NCI-H345 treated with DMSO at 0.1 percent for 48 hours (cell line): ENCODE measurements around the gene FNDC11.
"Not testable (repeated sequence)": the region's sequence is repeated elsewhere in the genome, so short reads cannot be mapped to it uniquely, and the experiment has no call there.

Source experiments
- DNase-seq: peaks from one replicate; lab custom pipeline; 2025; ENCODE audit not compliant: unreplicated experiment; lab: John Stamatoyannopoulos, UW

The FNDC11 gene, protein sequence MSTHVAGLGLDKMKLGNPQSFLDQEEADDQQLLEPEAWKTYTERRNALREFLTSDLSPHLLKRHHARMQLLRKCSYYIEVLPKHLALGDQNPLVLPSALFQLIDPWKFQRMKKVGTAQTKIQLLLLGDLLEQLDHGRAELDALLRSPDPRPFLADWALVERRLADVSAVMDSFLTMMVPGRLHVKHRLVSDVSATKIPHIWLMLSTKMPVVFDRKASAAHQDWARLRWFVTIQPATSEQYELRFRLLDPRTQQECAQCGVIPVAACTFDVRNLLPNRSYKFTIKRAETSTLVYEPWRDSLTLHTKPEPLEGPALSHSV

DNA sequence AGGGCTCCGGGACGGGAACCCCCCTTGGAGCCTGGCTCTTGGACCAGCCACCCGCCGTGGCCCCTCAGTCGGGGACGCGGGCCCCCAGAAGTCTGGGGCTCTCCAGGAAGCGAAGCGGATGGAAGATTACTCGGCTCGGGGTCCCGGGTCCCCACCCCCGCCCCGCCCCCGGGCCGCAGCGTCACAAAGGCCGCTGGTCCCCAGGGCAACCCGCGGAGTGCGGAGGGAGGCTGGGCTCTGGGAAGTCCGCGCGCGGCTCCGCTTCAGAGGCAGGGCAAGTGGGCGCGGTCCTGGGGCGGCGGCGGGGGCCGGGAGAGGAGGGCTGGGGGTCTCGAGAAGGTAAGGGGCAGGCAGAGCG is at the start of gene FNDC11:
TSS of gene FNDC11 (plus strand) at position 227 of the 358 bp plus-strand sequence. CDS start 1,505 bp downstream, outside the sequence.
- DNase-seq = no peak

DNA sequence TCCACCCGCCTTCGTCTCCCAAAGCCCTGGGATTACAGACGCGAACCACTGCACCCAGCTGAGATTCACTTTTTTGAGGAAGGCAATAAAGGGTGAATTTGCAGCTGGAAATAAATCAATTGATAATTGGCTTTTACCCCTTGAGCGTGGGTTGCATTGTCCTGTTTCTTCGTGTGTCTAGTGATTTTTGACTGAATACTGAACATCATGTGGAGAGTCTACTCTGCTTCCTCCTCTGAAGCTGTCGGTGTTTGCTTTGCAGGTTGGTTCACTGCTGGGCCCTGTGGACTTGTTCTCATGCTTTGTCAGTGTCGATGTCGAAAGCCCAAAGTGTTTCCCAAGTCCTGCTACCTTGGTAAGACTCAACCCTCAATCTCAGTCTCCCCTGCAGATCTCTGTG is 49.3 kb upstream of the FNDC11 start:
- no peak for DNase-seq

DNA sequence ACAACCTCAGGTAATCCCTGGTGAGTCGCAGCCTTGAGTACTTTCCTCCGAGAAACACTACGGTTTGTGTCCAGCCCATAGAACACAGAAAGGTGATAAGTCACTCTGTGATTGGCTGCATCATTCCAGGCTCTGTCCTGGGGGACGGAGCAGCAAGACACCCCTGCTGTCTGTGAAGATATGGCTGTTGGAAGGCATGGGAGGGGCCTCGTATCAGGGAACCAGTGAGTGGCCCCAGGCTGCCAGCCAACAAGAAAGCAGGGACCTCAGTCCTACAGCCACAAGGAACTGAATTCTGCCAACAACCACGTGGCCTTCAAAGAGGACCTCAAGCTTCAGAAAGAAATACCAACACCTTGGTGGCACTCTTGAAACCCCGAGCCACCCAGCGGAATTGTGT is 48.7 kb upstream of the FNDC11 start:
- DNase-seq = no peak

DNA sequence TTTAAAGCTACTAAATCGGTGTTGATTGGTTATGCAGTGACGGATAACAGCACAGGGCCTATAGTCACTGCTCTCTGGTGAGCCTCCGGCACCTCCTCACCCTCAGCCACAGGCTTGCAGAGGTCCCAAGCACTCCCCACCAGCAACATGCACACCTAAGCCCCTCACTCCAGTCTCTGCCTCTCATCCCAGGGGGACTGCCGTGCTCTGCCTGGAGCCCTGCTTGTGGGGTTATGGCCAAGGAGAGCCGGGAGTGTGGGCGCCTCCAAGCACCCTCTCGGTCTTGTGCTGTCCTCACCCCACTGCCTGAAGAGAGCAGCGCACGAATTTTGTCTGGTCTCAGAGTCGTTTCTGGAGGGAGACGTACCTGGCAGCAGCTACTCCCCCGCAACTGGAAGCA is 48.2 kb upstream of the FNDC11 start:
- DNase-seq = no peak

DNA sequence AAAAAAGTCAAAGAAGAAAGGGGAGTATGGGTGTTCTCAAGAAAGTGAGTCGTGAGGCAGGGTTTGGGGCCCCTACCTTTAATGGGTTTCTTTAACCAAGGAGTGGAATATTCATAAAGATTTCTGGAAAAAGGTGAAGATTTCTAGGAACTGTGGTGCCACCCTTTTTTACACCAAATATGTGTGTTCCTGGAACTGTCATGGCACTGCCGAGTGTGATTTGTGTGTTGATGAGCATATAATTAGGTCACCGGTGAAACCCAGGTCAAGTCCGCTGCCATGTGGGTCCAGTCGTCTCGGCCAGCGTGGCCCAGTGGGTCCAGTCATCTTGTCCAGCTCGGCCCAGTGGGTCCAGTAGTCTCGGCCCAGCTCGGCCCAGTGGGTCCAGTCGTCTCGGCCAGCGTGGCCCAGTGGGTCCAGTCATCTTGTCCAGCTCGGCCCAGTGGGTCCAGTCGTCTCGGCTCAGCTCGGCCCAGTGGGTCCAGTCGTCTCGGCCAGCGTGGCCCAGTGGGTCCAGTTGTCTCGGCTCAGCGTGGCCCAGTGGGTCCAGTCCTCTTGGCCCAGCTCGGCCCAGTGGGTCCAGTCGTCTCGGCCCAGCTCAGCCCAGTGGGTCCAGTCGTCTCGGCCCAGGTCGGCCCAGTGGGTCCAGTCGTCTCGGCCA is 46.7 kb upstream of the FNDC11 start:
- no peak for DNase-seq

DNA sequence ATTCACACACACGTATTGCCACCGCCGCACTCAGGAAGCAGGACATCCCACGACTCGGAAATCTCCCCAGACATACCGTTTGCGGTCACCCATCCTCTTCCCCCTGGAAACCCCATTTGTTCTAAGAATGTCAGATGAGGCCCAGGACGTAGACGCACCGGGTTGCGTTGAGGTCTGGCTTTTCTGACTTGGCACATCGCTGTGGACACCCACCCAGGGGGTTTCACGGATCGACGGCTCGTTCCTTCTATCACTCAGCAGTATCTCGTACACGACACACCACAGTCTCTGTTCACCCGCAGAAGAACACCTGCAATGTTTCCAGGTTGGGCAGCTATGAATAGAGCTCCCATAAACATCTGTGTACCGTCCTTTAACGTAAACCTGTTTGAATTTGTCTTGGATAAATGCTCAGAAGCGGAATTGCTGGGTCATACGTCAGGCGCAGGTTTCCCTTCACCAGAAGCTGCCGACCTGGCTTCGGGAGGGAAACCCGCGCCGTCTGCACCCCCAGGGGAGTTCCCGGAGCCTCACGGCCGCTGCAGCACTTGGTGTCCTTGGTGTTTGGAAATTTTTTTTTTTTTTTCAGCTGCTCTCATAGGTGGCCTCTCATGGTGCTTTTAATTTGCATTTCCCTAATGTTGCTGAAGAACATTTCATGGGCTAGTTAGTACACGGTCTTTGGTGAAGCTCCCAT is 45.7 kb upstream of the FNDC11 start:
- peak; percentile 26 for DNase-seq

DNA sequence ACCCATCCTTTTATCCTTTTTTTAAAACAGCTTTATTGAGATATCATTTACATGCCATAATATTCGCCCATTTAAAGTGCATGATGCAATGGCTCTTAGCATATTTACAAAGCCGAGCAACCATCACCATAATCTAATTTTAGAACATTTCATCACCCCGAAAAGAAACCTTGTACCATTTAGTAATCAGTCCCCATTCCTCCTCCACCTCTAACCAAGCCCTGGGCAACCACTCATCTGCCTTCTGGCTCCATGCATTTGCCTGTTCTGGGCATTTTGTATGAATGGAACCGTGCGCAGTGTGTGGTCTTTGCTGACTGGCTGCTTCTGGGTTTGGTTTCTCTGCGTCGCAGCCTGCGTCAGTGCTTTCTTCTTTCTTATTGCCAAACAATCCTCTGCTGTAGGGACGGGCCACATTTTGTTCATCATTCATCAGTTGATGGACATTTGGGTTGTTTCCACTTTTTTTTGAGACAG is 44.8 kb upstream of the FNDC11 start:
- no peak for DNase-seq

DNA sequence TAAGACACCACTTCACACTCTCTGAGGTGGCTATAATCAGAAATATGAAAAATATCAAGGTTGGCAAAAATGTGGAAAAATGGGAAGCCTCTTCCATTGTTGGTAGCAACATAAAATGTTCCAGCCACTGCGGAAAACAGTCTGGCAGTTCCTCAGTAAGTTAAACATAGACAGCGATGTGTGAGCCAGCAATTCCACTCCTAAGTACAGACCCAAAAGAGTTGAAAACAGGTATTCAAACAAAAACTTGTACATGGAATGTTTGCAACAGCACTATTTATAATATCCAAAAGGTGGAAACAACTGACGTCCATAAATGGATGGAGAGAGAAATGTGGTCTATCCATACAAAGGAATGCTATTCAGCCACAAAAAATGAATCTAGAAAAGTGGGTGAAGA is 40.8 kb upstream of the FNDC11 start:
- no peak for DNase-seq

DNA sequence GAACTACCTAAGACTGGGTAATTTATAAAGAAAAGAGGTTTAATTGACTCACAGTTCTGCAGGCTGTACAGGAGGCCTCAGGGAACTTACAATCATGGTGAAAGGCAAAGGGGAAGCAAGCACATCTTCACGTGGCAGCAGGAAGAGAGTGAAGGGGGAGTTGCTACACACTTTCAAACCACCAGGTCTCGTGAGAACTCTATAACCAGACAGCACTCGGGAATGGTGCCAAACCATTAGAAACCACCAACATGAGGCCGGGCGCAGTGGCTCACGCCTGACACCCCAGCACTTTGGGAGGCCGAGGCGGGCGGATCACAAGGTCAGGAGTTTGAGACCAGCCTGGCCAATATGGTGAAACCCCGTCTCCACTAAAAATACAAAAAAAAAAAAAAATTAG is 39.4 kb upstream of the FNDC11 start:
- not testable (repeated sequence) for DNase-seq

DNA sequence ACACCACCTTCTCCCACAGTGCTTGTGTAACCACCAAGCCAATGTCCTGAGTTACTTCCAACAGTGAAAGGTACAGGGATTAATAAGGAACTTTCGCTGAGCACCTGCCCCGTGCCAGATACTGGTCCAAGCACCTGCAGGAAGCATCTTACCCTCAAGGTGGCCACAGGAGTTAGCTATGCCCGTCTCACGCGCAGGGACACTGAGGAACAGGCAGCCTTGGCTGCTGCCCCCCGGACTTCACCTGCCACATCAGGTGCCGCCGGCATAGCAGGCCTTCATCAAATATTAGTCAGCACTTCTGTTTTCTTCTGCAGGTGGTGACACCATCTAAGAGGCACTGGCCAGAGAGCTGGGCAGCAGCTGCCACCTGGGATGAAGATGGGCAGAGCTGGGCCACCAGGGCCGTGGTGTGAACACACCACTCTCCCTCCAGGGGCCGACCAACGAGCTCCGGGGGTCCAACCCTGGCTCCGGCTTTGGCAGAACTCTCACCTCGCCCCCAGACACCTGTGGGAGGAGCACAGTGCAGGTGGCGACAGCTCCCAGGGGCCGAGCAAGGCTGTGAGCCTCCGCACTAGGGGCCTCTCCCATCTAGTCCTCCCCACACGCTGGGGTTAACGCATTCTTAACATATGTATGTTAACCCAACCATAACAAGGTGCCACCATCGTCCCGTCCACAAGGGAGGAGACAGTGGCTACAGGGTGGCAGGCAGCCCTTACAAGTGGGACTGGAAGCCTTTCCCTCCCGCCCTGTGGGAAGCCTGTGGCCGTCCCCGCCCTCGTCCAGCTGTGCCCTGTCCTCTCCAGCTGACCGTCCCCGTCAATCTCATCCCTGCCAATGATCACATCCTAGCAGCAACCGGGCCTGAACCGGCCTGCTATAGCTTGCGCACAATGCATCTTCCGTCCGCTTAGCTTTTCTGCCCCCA is 36.3 kb upstream of the FNDC11 start:
- DNase-seq = no peak

DNA sequence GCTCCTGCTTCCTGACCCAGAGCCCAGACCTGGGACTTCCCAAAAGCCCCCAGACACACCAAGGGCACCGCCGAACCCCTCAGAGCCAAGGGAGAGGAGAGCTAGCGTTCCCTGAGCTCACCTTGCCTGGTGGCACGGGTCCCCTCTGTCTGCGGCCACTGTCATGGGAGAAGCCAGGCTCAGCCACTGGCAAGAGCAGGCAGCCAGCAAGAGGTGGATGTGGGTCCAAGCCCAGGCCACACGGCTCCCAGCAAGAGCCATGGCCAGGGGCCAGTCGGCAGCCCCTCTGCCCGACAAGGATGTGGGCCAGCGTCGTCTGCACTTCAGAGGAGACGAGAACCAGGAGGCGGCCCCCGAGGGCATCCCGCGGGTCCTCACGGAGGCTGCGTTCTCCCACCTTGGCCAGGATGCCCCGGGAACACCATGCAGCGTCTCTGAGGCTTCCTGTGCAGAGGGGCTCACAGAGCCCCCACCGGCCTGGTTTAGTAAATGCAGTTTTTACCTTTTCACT is 35.6 kb upstream of the FNDC11 start:
- DNase-seq = no peak

DNA sequence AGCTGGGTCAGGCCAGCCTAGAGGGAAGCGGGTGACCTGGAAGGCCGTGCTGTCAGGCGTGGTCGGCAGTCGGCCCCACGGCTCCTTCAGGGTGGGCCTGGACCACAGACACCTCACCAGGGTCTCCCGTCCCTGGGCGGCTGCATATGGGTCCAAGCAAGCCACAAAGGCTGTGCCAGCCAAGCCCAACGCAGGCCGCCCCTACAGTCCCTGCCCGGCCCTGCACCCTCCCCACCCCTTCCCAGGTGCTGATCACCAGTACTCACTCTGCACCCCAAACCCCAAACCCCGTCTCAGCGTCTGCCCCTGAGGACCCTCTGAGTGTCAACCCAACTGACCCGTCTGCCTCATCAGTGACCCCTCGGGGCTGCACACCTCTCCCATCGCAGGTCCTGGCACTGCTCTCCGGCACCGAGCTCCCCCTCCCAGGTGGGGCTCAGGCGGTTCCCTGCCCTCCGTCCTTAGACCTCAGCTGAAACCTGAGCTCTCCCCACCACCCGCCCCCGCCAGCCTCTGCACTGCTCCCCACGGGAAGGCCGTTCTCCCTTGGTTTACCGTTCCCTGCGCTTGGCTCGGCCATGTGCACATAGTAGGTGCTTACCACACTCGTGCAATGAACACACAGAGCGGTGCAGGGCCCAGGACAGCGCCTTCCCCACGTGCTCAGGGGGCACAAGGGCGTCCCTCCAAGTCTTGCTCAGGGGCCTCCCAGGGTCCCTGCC is 34.9 kb upstream of the FNDC11 start:
- no peak for DNase-seq

DNA sequence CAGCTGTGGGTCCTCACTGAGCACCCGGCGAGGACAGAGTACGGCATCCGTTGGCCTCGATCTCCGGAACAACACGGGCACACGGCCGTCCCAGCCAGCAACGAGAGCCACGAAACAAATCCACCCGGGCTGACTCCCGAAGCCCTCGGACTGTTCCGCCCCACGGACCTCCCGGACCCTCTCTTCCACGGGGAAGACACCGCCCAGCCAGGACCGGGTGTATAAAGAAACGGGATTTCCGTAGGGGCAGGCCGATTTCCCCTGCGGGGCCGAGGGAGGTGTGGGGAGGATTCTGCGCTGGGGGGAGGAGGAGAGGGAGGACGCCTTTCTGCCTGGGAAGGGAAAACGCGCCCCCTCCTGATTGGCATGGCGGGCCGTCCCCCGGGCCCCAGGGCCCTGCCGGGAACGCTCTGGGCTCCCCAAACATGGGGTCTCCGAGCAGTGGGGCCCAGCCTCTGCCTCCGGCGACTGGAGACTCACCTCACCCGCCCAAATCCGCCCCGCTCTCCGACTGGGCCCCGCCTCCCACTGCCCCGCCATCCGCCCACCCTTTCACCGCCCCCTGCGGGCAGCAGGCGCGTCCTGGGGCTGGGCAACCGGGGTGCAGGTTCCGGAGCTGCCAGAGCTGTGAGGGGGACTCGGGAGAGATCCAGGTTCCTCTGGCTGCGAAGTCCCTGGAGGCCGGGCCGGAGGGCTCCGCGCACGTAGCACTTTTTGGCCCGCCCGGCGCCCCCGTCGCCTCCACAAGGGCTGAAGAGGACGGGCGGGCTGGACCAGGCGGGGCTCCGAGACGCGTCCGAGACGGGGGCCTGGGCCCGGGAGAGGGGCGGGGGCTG is 34.1 kb upstream of the FNDC11 start:
- DNase-seq = peak; percentile 51

DNA sequence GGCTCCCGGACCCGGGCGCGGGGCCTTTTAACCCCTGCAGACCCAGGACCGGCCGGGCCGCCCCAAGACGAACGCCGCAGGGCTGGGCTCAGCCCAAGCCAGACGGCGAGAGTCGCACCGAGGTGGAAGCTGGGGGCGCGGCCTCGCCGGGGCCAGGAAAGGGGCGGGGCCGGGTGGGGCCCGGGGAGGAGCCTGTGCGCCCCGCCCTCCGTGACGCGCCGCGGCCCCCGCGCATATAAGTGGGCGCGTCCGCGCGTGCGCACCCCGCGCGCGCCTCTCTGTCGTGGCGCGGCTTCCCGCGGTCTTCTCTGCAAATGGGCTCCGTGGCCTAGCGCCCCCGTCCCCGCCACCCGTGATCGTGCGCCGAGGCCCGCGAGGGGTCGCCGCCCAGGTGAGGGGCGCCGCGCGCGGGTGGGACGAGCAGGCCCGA is 33.4 kb upstream of the FNDC11 start, which contains the start of gene PPDPF:
TSS of gene PPDPF (plus strand) at position 262 of the 430 bp plus-strand sequence. CDS start 544 bp downstream, outside the sequence.
- peak; percentile 61 for DNase-seq

DNA sequence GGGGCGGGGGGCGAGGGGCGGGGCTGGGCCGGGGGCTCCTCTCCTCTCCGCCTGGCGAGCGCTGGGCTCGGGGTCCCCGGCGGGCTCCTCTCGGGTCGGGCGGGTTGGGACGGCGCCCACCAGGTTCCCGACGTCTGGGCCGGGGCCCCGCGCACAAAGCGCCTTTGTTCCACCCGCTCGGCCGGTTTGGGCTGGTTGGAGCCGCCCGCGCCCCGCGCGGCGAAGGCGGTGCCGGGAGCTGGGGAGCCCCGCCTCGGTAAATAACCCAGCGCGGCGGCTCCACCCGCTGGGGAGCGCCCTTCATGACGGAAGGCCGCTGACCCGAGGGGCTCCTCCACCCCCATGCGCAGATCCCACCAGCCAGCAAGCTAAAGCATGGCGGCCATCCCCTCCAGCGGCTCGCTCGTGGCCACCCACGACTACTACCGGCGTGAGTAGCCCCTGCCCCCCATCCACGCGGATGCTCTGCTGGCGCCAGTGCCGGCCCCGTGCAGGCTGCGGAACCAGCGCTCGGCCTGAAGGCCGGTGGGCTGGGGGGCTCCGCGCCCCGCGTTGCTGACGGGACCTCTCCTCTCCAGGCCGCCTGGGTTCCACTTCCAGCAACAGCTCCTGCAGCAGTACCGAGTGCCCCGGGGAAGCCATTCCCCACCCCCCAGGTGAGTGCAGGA is 32.9 kb upstream of the FNDC11 start:
- peak; percentile 42 for DNase-seq

DNA sequence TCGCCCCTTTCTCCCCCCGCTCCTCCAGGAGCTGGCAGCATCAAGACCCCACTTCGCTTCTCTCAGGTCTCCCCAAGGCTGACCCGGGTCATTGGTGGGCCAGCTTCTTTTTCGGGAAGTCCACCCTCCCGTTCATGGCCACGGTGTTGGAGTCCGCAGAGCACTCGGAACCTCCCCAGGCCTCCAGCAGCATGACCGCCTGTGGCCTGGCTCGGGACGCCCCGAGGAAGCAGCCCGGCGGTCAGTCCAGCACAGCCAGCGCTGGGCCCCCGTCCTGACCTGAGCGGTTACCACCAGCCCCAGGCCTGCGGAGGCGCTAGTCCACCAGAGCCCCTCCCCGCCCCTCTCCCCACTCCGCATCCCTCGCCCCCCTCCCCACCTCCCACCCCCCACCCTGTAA is 32.4 kb upstream of the FNDC11 start:
- no peak for DNase-seq

DNA sequence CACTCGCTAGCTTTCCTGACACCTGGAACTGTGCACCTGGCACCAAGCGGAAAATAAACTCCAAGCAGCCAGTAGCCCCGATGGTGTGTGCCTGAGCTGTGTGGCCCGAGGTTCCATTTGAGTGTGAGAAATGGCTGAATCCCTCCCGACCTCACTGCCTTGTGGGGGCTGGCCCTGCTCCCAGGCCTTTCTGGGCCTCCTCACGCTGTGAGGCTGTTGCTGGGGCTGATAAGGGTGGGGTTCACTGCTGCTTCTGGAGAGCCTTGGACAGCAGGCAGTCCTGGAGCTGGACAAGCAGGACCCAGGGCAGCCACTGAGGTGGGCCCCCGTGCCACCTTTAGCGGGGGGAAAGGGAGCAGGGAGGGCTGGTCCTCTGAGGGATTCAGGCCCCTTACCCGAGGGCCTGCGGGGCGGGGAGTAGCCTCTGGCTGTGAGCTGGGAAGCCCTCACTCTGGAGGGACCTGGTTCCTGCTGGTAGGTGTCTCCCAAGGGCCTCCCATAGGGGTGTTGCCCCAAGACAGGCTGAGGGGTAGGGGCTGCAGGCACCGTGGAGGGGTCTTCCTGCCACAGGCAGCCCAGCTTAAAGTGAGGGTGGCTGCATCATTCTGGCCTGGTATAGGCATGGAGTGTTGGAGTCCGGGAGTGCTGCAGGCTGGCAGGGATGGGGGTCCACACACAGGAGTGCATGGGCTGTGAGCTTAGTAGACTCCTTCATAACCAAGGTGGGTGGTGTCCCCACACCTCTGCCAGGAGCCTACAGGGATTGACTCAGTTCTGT is 31.7 kb upstream of the FNDC11 start:
- DNase-seq = no peak
